T-cell (primary cell): ENCODE results near the gene SOX2. TPM values are rescaled to one million over a fixed set of nuclear protein-coding genes. Genes with fewer than 3 reads are reported as not detected.

Experiments
- ATAC-seq, 4 experiments: fragments of 200-7000 bp in 3 of 4; fragments of 150-1000 bp in 1 of 4; cut with Tn5 transposase; replicated peaks in 1 of 4; 1 replicate in 3 of 4; 2 replicates in 1 of 4; pipeline ENCODE4 v1.10.0; 2021; ENCODE audit warnings: moderate library complexity in 3 of 4, mild to moderate bottlenecking in 2 of 4, moderate number of reproducible peaks in 1 of 4
- CTCF ChIA-PET, 2 donors: fragments of 300-600 bp; sonication (Branson Sonifier 250); formaldehyde crosslinking; loops; one replicate each; lab custom pipeline; 2022; ENCODE audit warnings: antibody characterized with exemption in 2 of 2; lab: Charles Lee
- POLR2A ChIA-PET, 2 donors: fragments of 300-600 bp; sonication (Branson Sonifier 250); formaldehyde crosslinking; loops; one replicate each; lab custom pipeline; 2022; ENCODE audit warnings: antibody characterized with exemption in 2 of 2; lab: Charles Lee
- DNase-seq, 35 experiments: peaks; one replicate each; pipeline versions ENCODE4 v3.0.0 to v3.0.0-alpha.2; 2013 to 2023
- H3K27ac ChIP-seq: one replicate; pipeline ENCODE4 v1.5.1; 2013; ENCODE audit warnings: low read length
- H3K27me3 ChIP-seq, 2 experiments: replicated peaks in 1 of 2; 1 replicate in 1 of 2; 2 replicates in 1 of 2; pipeline versions ENCODE4 v1.6.1 to v1.7.0; 2013; ENCODE audit warnings: low read length in 1 of 2, mixed read lengths in 1 of 2; ENCODE audit not compliant: control insufficient read depth in 2 of 2, insufficient read depth in 2 of 2; ENCODE audit errors: extremely low read depth in 1 of 2
- H3K36me3 ChIP-seq, 2 donors: 1 replicate in 1 of 2; 2 replicates in 1 of 2; pipeline versions ENCODE4 v1.6.1 to v1.7.0; 2013; ENCODE audit warnings: low read length in 1 of 2; ENCODE audit not compliant: control insufficient read depth in 2 of 2, insufficient read depth in 1 of 2; ENCODE audit errors: extremely low read depth in 1 of 2
- H3K4me1 ChIP-seq, 2 experiments: 1 replicate in 1 of 2; 2 replicates in 1 of 2; pipeline versions ENCODE4 v1.6.1 to v1.7.0; 2013; ENCODE audit warnings: low read length in 2 of 2, mixed read lengths in 1 of 2; ENCODE audit not compliant: insufficient read depth in 2 of 2, control insufficient read depth in 1 of 2; ENCODE audit errors: extremely low read depth in 1 of 2
- H3K4me3 ChIP-seq, 2 donors: 1 replicate in 1 of 2; 2 replicates in 1 of 2; pipeline versions ENCODE4 v1.5.1 to v1.7.0; 2013; ENCODE audit warnings: mild to moderate bottlenecking in 2 of 2, low read length in 1 of 2, moderate library complexity in 1 of 2; ENCODE audit not compliant: control insufficient read depth in 1 of 2; ENCODE audit errors: extremely low read depth in 1 of 2
- H3K9me3 ChIP-seq: 2 replicates; pipeline ENCODE4 v1.7.0; 2013
- H3K27ac Mint-ChIP-seq, 2 donors: one replicate each; pipeline ENCODE4 v1.8.0; 2020 to 2021; ENCODE audit warnings: mild to moderate bottlenecking in 2 of 2, mixed read lengths in 2 of 2
- H3K27me3 Mint-ChIP-seq, 2 donors: one replicate each; pipeline ENCODE4 v1.8.0; 2021 to 2022; ENCODE audit warnings: mixed read lengths in 2 of 2
- H3K36me3 Mint-ChIP-seq: one replicate; pipeline ENCODE4 v1.8.0; 2021; ENCODE audit warnings: mixed read lengths
- H3K4me1 Mint-ChIP-seq, 3 donors: one replicate each; pipeline ENCODE4 v1.8.0; 2020 to 2022; ENCODE audit warnings: mixed read lengths in 3 of 3, mild to moderate bottlenecking in 1 of 3
- H3K4me3 Mint-ChIP-seq, 3 donors: one replicate each; pipeline ENCODE4 v1.8.0; 2020 to 2022; ENCODE audit warnings: mild to moderate bottlenecking in 3 of 3, mixed read lengths in 3 of 3, moderate library complexity in 3 of 3
- H3K9me3 Mint-ChIP-seq, 3 donors: one replicate each; pipeline ENCODE4 v1.8.0; 2020 to 2022; ENCODE audit warnings: mixed read lengths in 3 of 3
- WGBS: methylation state at CpG from one replicate; pipeline ENCODE4 v1.1.5; 2013; ENCODE audit warnings: missing lambda C conversion rate; ENCODE audit not compliant: insufficient coverage; 5-methylcytosine and 5-hydroxymethylcytosine counted together
- total RNA-seq, 35 experiments: library from RNA in 6 of 35; stranded (reverse) in 6 of 35; fragments of 120-200 nt in 1 of 35; gene quantifications; one replicate each; pipeline versions ENCODE4 v1.2.1 to v1.2.4 and lab custom pipeline; 2013 to 2026

The SOX2 gene
- total RNA-seq, 5 donors from 2014 or later (not counting 1 experiment from before 2014, with no cell fraction given), result 0.18 to 0.28 (median 0.26) TPM; not detected in 2

DNA sequence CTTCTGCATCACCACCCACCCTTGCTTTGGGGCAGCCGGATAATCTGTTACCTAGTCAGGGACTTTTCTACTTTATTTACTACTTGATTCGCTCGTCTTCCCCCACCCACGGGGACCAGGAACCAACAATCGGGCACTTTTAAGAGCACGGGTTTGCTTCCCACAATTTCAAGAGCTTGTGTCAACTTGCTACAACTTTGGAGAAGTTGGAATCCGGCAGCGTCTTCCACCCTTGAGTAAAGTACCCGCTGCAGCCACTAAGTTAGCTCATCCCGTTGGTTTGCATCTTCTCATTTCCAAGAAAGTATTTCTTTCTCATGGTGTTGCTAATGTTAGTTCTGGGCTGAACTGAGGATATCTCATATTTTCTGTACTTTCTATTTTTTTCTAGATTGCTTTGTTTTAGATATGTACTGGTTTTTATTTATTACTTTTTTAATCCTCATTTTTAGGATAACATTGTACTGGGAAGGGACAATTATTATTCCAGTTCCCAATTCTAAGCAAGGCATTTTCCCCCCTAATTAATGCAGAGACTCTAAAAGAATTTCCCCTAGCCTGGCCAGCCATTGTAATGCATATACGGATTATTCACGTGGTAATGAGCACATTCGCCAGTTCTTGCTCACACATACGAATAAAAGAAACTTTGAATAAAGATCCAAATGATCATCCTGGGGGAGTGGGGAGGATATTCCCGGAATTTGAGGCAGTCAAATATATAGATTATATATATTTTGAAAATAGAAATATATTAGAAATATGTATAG is 4.0 kb downstream of the SOX2 start:
- Histone ChIP-seq H3K36me3 (no peaks in the 10 kb centered on the region), H3K4me1 (peaks cover under 1 to 24% of the 10 kb centered on the region in 2 experiments), H3K27me3 (peaks cover 40 to 49% of the 10 kb centered on the region in 2 experiments), H3K9me3 (peaks cover 2% of the 10 kb centered on the region), H3K4me3 (no peak overlapping the region), H3K27ac (no peak overlapping the region)
- Mint-ChIP-seq H3K4me3 (no peak overlapping the region), H3K36me3 (no peaks in the 10 kb centered on the region), H3K27me3 (peaks cover 56 to 79% of the 10 kb centered on the region in 2 donors), H3K27ac (no peak overlapping the region), H3K9me3 (peaks cover 0 to 7% (median 4%) of the 10 kb centered on the region in 3 donors), H3K4me1 (peaks cover 0 to 4% (median 0%) of the 10 kb centered on the region in 3 donors)
- WGBS, result 8% methylated on average over 8 of the region's 15 CpGs
- ChIA-PET POLR2A (no interaction called here), CTCF (no interaction called here)
- DNase-seq (no peak), ATAC-seq (no peak)

DNA sequence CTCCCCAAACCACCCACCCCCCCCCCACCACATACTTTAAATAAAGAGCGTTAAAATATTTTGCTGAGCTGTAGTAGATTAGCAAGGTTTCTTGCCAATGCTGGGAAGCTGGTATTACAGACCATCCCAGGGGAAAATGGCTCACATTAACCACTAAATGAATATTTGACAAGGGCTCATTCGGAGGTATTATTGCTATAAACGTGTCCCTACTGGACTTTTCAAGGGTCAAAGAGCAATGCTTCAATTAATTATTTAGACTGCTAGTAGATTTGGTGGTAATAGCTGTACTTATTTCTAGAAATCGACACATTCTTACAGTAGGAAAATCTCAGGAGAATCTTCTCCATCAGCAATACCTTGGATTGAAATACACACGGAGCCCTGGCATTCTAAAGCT is 5.2 kb downstream of the SOX2 start:
- H3K36me3 ChIP-seq, result no peaks in the 10 kb centered on the region
- peaks cover 0 to 4% (median 0%) of the 10 kb centered on the region in 3 donors for H3K4me1 Mint-ChIP-seq
- ATAC-seq (no peak), DNase-seq (no peak)
- H3K9me3 ChIP-seq, result peaks cover 2% of the 10 kb centered on the region
- no peak overlapping the region for H3K27ac Mint-ChIP-seq
- no peak overlapping the region for H3K27ac ChIP-seq
- no peak overlapping the region for H3K4me3 ChIP-seq
- peaks cover 68 to 91% of the 10 kb centered on the region in 2 donors for H3K27me3 Mint-ChIP-seq
- peaks cover 0 to 12% of the 10 kb centered on the region in 2 experiments for H3K4me1 ChIP-seq
- no peak overlapping the region for H3K4me3 Mint-ChIP-seq
- CTCF ChIA-PET, result interaction anchor here in 1 of 2 donors (0.6 kb wide), 3 partner anchors 18 to 1246 kb away, joined by 4 to 8 read pairs (median 5); no protein-coding TSS in a partner anchor
- peaks cover 37 to 46% of the 10 kb centered on the region in 2 experiments for H3K27me3 ChIP-seq
- no CpG with 5 or more reads among the region's 5 CpGs for WGBS
- peaks cover 0 to 13% (median 12%) of the 10 kb centered on the region in 3 donors for H3K9me3 Mint-ChIP-seq
- H3K36me3 Mint-ChIP-seq, result no peaks in the 10 kb centered on the region
- POLR2A ChIA-PET, result interaction anchor here in 1 of 2 donors (0.6 kb wide), 1 partner anchor 826 kb away, joined by 5 read pairs; no protein-coding TSS in a partner anchor

DNA sequence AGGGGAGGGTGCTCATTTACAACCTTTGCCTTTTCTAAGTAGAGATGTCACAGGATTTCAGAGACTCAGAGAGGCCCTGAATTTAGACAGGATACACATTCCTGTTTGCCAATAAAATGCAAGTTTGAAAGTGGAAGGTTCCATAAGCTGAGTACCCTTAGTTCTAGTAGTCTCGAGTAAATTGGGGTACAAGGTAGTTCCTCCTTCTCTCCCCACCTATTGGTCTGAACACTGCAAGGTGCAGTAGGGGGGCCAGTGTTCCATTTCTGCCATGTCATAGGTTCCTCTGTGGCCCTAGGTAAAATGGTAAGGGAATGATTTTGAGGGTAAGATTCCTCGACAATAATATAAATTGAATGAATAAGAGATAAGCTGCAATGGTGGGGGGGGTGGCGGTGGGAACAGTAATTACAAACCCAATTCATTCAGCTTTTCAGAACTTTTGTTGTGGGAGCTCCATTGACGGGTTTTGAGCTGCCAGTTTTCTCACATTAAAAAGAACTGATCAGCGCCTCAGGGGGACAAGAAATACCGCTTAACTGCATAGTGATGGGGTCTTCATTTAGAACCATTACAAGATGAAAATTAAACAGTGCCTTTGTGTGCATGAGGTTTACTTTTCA is 5.9 kb downstream of the SOX2 start:
- no peak overlapping the region for H3K4me3 ChIP-seq
- Mint-ChIP-seq H3K4me3 (no peak overlapping the region), H3K9me3 (peaks cover 0 to 17% (median 13%) of the 10 kb centered on the region in 3 donors), H3K36me3 (no peaks in the 10 kb centered on the region), H3K4me1 (peaks cover 0 to 4% (median 0%) of the 10 kb centered on the region in 3 donors), H3K27me3 (peaks cover 75 to 95% of the 10 kb centered on the region in 2 donors), H3K27ac (no peak overlapping the region)
- H3K27ac ChIP-seq, result no peak overlapping the region
- ATAC-seq (no peak), DNase-seq (no peak)
- ChIA-PET POLR2A (interaction anchor here in 1 of 2 donors (0.7 kb wide), 1 partner anchor 1086 kb away, joined by 3 read pairs; no protein-coding TSS in a partner anchor), CTCF (interaction anchor here in 1 of 2 donors (2.0 kb wide), 1 partner anchor 9 kb away, joined by 11 read pairs; no protein-coding TSS in a partner anchor)
- peaks cover 35 to 46% of the 10 kb centered on the region in 2 experiments for H3K27me3 ChIP-seq
- no peaks in the 10 kb centered on the region for H3K36me3 ChIP-seq
- peaks cover 0 to 6% of the 10 kb centered on the region in 2 experiments for H3K4me1 ChIP-seq
- H3K9me3 ChIP-seq, result peaks cover 2% of the 10 kb centered on the region
- WGBS, result 28% methylated on average over 2 of the region's 6 CpGs

DNA sequence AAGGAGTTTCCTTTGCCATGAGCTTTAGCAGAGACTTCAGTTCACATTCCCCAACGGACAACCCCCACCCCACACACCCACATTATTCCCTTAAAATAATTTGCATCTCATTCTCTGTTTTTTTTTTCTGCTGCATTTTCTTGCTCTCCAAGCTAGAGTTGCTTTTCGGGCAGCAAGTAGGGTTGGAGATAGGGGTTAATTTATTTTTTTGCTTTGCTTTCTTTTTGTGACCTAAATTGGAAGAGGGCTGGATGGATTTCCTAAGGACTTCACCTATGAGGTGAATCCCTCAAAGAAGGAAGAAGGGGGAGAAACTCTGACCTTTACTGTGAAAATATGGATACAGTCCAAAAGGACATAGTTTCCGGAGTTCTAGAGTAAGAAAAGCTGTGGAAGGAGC is 6.6 kb downstream of the SOX2 start:
- no peak overlapping the region for H3K4me3 ChIP-seq
- H3K36me3 Mint-ChIP-seq, result no peaks in the 10 kb centered on the region
- H3K36me3 ChIP-seq, result no peaks in the 10 kb centered on the region
- H3K27ac Mint-ChIP-seq, result peak overlapping the region in 1 of 2 donors; percentile 31
- DNase-seq, result no peak
- ChIA-PET CTCF (interaction anchor here in 1 of 2 donors (2.0 kb wide), 1 partner anchor 10 kb away, joined by 11 read pairs; no protein-coding TSS in a partner anchor), POLR2A (interaction anchor here in 1 of 2 donors (0.7 kb wide), 1 partner anchor 1085 kb away, joined by 3 read pairs; no protein-coding TSS in a partner anchor)
- H3K27me3 Mint-ChIP-seq, result peaks cover 78 to 96% of the 10 kb centered on the region in 2 donors
- peaks cover 0 to under 1% (median 0%) of the 10 kb centered on the region in 3 donors for H3K4me1 Mint-ChIP-seq
- no peaks in the 10 kb centered on the region for H3K4me1 ChIP-seq
- peaks cover 35 to 39% of the 10 kb centered on the region in 2 experiments for H3K27me3 ChIP-seq
- no peak for ATAC-seq
- H3K4me3 Mint-ChIP-seq, result no peak overlapping the region
- H3K9me3 ChIP-seq, result peaks cover 2% of the 10 kb centered on the region
- no peak overlapping the region for H3K27ac ChIP-seq
- H3K9me3 Mint-ChIP-seq, result peaks cover 3 to 17% (median 14%) of the 10 kb centered on the region in 3 donors
- WGBS, result 67% methylated on average over 1 of the region's 3 CpGs

DNA sequence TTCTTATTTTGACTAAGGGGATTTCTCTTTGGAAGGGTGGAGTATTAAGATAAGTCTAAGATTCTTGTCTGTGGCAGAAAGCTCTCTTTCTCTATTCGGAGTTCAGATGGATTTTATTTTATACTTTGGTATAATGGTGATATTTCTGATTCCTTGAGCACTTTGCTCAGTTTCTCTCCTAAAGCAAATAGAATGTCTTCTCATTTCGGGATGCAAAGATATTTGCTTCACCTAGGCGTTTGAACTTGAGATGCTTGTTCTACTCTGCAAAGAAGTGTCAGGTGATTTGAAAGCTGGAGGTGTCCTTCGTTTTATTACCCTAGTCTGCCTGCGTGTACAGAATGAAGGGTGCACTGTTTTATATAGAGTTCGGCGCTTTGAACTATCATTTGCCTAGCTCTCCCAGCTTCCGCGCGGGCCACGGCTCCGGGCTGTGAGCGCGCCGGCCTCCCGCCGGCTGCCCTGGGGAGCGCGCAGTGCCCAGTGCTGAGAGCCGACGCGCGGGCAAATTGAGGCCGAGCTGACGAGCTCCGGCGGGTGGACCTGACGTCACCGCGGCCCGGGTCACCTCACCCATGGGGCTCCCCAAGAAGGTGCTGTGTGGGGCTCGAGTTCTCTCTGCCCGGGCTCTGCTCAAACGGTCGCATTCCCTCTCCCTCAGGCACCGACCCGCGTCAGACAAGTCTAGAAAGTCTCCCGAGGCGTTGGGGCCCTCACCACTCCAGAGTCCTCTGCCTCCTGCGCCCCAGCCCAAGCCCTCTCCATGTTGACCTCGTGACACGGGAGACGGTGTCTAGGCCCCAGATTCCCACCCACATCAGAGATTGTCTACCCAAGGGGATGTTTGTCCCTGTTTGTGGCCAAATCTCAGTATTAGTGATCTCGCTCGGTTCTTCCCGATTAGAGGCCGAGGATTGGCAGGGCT is 7.5 kb downstream of the SOX2 start:
- POLR2A ChIA-PET, result no interaction called here
- Histone ChIP-seq H3K36me3 (no peaks in the 10 kb centered on the region), H3K9me3 (no peaks in the 10 kb centered on the region), H3K27ac (no peak overlapping the region), H3K27me3 (peaks cover 42 to 43% of the 10 kb centered on the region in 2 experiments), H3K4me3 (no peak overlapping the region), H3K4me1 (no peaks in the 10 kb centered on the region)
- peaks cover 83 to 96% of the 10 kb centered on the region in 2 donors for H3K27me3 Mint-ChIP-seq
- H3K27ac Mint-ChIP-seq, result no peak overlapping the region
- CTCF ChIA-PET, result interaction anchor here in 1 of 2 donors (2.0 kb wide), 1 partner anchor 11 kb away, joined by 11 read pairs; no protein-coding TSS in a partner anchor
- H3K4me3 Mint-ChIP-seq, result no peak overlapping the region
- H3K9me3 Mint-ChIP-seq, result peaks cover 4 to 21% (median 19%) of the 10 kb centered on the region in 3 donors
- no peak for ATAC-seq
- H3K4me1 Mint-ChIP-seq, result peaks cover 0 to 2% (median 0%) of the 10 kb centered on the region in 3 donors
- peaks cover 5% of the 10 kb centered on the region for H3K36me3 Mint-ChIP-seq
- DNase-seq, result no peak
- WGBS, result 3% methylated on average over 42 of the region's 48 CpGs
